HEK293 (cell line): Measurements from ENCODE around the gene FIBP.

Experiments
- EGR2 ChIP-seq: fragments of 450-650 bp; formaldehyde crosslinking; IDR thresholded peaks from 2 replicates; pipeline ENCODE4 v1.5.1; 2016; ENCODE audit warnings: low read depth, missing biosample characterization, missing genetic modification characterization
- GLIS2 ChIP-seq: fragments of 450-650 bp; formaldehyde crosslinking; IDR thresholded peaks from 2 replicates; pipeline ENCODE4 v1.5.1; 2016; ENCODE audit warnings: missing biosample characterization, missing genetic modification characterization
- KLF9 ChIP-seq: fragments of 450-650 bp; formaldehyde crosslinking; IDR thresholded peaks from 2 replicates; pipeline ENCODE4 v1.5.1; 2016; ENCODE audit warnings: missing biosample characterization, missing genetic modification characterization, low read depth
- MZF1 ChIP-seq: fragments of 450-650 bp; formaldehyde crosslinking; IDR thresholded peaks from 2 replicates; pipeline ENCODE4 v1.5.1; 2017; ENCODE audit warnings: missing biosample characterization, missing genetic modification characterization, borderline replicate concordance
- PRDM2 ChIP-seq: fragments of 450-650 bp; formaldehyde crosslinking; IDR thresholded peaks from 2 replicates; pipeline ENCODE4 v1.5.1; 2016; ENCODE audit warnings: missing biosample characterization, missing genetic modification characterization, borderline replicate concordance
- PRDM6 ChIP-seq: fragments of 450-650 bp; formaldehyde crosslinking; IDR thresholded peaks from 2 replicates; pipeline ENCODE4 v1.5.1; 2017; ENCODE audit warnings: missing biosample characterization, missing genetic modification characterization
- YY1 ChIP-seq: fragments of 450-650 bp; formaldehyde crosslinking; IDR thresholded peaks from 2 replicates; pipeline ENCODE4 v1.5.1; 2018; ENCODE audit warnings: missing biosample characterization, missing genetic modification characterization
- ZBTB48 ChIP-seq: fragments of 450-650 bp; formaldehyde crosslinking; IDR thresholded peaks from 2 replicates; pipeline ENCODE4 v1.5.1; 2016; ENCODE audit warnings: missing biosample characterization, missing genetic modification characterization
- ZFP69B ChIP-seq: fragments of 450-650 bp; formaldehyde crosslinking; IDR thresholded peaks from 2 replicates; pipeline ENCODE4 v1.5.1; 2016; ENCODE audit warnings: missing biosample characterization, missing genetic modification characterization
- ZNF146 ChIP-seq: fragments of 450-650 bp; formaldehyde crosslinking; IDR thresholded peaks from 2 replicates; pipeline ENCODE4 v1.5.1; 2016; ENCODE audit warnings: missing biosample characterization, missing genetic modification characterization
- ZNF157 ChIP-seq: fragments of 450-650 bp; formaldehyde crosslinking; IDR thresholded peaks from 2 replicates; pipeline ENCODE4 v1.5.1; 2016; ENCODE audit warnings: missing biosample characterization, missing genetic modification characterization
- ZNF169 ChIP-seq: fragments of 450-650 bp; formaldehyde crosslinking; IDR thresholded peaks from 2 replicates; pipeline ENCODE4 v1.5.1; 2016; ENCODE audit warnings: missing biosample characterization, missing genetic modification characterization
- ZNF221 ChIP-seq: fragments of 450-650 bp; formaldehyde crosslinking; IDR thresholded peaks from 2 replicates; pipeline ENCODE4 v1.5.1; 2017; ENCODE audit warnings: missing biosample characterization, missing genetic modification characterization, borderline replicate concordance
- ZNF248 ChIP-seq: fragments of 450-650 bp; formaldehyde crosslinking; IDR thresholded peaks from 2 replicates; pipeline ENCODE4 v1.5.1; 2017; ENCODE audit warnings: missing biosample characterization, missing genetic modification characterization
- ZNF37A ChIP-seq: fragments of 450-650 bp; IDR thresholded peaks from 2 replicates; pipeline ENCODE4 v1.5.1; 2018; ENCODE audit warnings: missing biosample characterization, missing genetic modification characterization
- ZNF398 ChIP-seq: fragments of 450-650 bp; formaldehyde crosslinking; IDR thresholded peaks from 2 replicates; pipeline ENCODE4 v1.5.1; 2017; ENCODE audit warnings: missing biosample characterization, missing genetic modification characterization
- ZNF426 ChIP-seq: fragments of 450-650 bp; formaldehyde crosslinking; IDR thresholded peaks from 2 replicates; pipeline ENCODE4 v1.5.1; 2017; ENCODE audit warnings: missing biosample characterization, missing genetic modification characterization, mild to moderate bottlenecking, inconsistent platforms, moderate library complexity
- ZNF48 ChIP-seq: fragments of 450-650 bp; formaldehyde crosslinking; IDR thresholded peaks from 2 replicates; pipeline ENCODE4 v1.5.1; 2016; ENCODE audit warnings: missing biosample characterization, missing genetic modification characterization
- ZNF513 ChIP-seq: fragments of 450-650 bp; IDR thresholded peaks from 2 replicates; pipeline ENCODE4 v1.5.1; 2018; ENCODE audit warnings: missing biosample characterization, missing genetic modification characterization
- ZNF530 ChIP-seq: fragments of 450-650 bp; formaldehyde crosslinking; IDR thresholded peaks from 2 replicates; pipeline ENCODE4 v1.5.1; 2016; ENCODE audit warnings: low read depth, missing biosample characterization, missing genetic modification characterization
- ZNF580 ChIP-seq: fragments of 450-650 bp; formaldehyde crosslinking; IDR thresholded peaks from 2 replicates; pipeline ENCODE4 v1.5.1; 2016; ENCODE audit warnings: missing biosample characterization, missing genetic modification characterization
- ZNF692 ChIP-seq: fragments of 450-650 bp; formaldehyde crosslinking; IDR thresholded peaks from 2 replicates; pipeline ENCODE4 v1.5.1; 2016; ENCODE audit warnings: missing biosample characterization, missing genetic modification characterization
- ZNF768 ChIP-seq: fragments of 450-650 bp; formaldehyde crosslinking; IDR thresholded peaks from 2 replicates; pipeline ENCODE4 v1.5.1; 2018; ENCODE audit warnings: missing biosample characterization, mild to moderate bottlenecking, missing genetic modification characterization
- ZSCAN23 ChIP-seq: fragments of 450-650 bp; formaldehyde crosslinking; IDR thresholded peaks from 2 replicates; pipeline ENCODE4 v1.5.1; 2016; ENCODE audit warnings: missing biosample characterization, missing genetic modification characterization
- ZSCAN5A ChIP-seq: fragments of 450-650 bp; formaldehyde crosslinking; IDR thresholded peaks from 2 replicates; pipeline ENCODE4 v1.5.1; 2016; ENCODE audit warnings: missing biosample characterization, missing genetic modification characterization

The FIBP gene

GRCh38 chr11:65900125-65900898, 12.0 kb upstream of the FIBP start, which contains the start of gene FOSL1 (continued):
- TF ChIP-seq ZNF221 (tag by site-specific recombination) (no peak), ZNF157 (tag by site-specific recombination) (no peak), ZNF426 (tag by site-specific recombination) (no peak), KLF9 (peak; percentile 80), EGR2 (tag by site-specific recombination) (no peak), ZNF248 (tag by site-specific recombination) (no peak), ZSCAN23 (tag by site-specific recombination) (no peak), ZNF530 (tag by site-specific recombination) (no peak), ZNF692 (tag by site-specific recombination) (peak; percentile 91), YY1 (tag by site-specific recombination) (no peak), ZSCAN5A (tag by site-specific recombination) (no peak), PRDM6 (no peak), PRDM2 (tag by site-specific recombination) (no peak), ZNF48 (no peak), ZNF169 (tag by site-specific recombination) (no peak), ZNF37A (tag by site-specific recombination) (0 out of 2 replicates have a peak, but pooled peaks have one; percentile 8), ZNF146 (tag by site-specific recombination) (no peak), ZNF580 (tag by site-specific recombination) (no peak), ZNF513 (no peak), ZNF398 (peak; percentile 59; the same call in 1 of the 2 replicates), ZFP69B (peak; percentile 89), GLIS2 (peak; percentile 82), MZF1 (no peak), ZBTB48 (no peak), ZNF768 (tag by site-specific recombination) (no peak)
